HS-27A (cell line): ENCODE data around the gene ZNF267.
"Not testable (repeated sequence)": the region's sequence is repeated elsewhere in the genome, so short reads cannot be mapped to it uniquely, and the experiment has no call there.

Source experiments
- DNase-seq: peaks from one replicate; pipeline ENCODE4 v3.0.0-alpha.2; 2012; ENCODE audit warnings: low read depth, missing footprints

ZNF267 gene

GRCh38 chr16:31879937-31880321, 6.3 kb downstream of the ZNF267 start:
- DNase-seq = no peak

GRCh38 chr16:31880322-31880979, 6.8 kb downstream of the ZNF267 start:
- DNase-seq = no peak

DNA sequence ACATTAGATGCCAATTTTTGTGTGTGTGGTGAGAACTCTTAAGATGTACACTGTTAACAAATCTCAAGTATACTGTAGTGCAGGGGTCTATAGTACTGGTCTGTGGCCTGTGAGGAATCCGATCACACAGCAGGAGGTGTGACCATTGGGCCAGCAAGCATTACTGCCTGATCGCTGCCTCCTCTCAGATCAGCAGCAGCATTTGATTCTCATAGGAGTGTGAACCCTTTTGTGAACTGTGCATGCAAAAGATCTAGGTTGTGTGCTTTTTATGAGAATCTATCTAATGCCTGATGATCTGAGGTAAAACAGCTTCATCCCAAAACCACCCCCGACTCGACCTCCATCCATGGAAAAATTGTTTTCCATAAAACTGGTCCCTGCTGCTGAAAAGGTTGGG, 12.6 kb downstream of the ZNF267 start:
- DNase-seq = no peak

DNA sequence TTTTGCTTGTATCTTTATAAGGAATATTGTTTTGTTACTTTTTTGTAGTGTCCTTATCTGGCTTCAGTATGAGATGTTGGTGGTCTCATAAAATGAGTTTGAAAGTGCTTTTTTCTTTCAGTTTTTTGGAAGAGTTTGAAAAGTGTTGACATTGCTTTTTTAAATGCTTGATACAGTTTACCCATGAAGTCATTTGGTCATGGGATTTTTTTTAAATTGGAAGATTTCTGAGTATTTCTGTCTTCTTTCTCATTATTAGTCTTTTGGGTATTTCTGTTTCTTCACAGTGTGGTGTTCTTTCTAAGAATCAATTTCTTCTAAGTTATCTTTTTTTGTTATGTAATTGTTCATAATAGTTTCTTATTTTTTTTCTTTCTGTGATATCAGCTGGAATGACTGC, 15.1 kb downstream of the ZNF267 start:
- no peak for DNase-seq

DNA sequence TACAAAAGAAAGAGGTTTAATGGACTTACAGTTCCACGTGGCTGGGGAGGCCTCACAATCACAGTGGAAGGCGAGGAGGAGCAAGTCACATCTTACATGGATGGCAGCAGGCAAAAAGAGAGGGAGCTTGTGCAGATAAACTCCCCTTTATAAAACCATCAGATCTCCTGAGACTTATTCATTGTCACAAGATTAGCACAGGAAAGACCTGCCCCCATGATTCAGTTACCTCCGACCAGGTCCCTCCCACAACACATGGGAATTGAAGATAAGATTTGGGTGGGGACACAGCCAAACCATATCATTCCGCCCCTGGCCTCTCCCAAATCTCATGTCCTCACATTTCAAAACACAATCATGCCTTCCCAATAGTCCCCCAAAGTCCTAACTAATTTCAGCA, 18.5 kb downstream of the ZNF267 start:
- DNase-seq = not testable (repeated sequence)

DNA sequence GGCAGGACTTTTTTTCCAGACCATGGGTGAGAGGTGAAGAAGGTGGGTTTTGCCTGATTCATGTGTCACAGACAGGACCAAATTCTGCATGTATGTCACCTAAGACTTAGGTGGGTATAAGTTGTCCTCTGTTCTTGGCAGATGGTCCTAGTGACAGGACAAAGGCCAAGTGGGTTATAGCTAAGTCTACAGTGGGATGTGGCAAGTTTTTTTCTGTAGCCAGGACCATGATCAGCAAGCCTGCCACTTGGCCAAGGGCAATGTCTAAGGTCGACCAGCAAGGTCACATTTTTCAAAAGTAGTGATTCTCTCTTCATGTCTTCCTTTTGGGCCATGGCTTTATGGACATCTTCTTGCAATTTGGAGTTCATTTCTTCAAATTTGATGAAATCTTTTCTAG, 20.2 kb downstream of the ZNF267 start:
- DNase-seq = no peak

DNA sequence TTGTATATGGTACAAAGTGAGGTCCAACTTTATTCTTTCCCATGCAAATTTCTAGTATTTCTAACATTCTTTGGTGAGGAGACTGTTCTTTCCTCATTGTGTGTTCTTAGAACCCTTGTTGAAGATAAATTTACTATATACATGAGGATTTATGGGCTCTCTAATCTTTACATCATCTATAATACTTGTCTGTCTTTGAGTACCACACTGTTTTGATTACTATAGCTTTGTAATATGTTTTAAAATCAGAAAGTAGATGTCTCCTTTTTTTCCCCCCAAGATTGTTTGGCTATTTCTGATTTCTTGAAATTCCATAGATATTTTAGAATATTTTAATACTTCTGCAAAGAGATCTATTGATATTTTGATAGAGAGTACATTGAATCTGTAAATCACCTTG, 23.7 kb downstream of the ZNF267 start:
- DNase-seq = no peak

GRCh38 chr16:31899505-31899904, 25.9 kb downstream of the ZNF267 start:
- no peak for DNase-seq

DNA sequence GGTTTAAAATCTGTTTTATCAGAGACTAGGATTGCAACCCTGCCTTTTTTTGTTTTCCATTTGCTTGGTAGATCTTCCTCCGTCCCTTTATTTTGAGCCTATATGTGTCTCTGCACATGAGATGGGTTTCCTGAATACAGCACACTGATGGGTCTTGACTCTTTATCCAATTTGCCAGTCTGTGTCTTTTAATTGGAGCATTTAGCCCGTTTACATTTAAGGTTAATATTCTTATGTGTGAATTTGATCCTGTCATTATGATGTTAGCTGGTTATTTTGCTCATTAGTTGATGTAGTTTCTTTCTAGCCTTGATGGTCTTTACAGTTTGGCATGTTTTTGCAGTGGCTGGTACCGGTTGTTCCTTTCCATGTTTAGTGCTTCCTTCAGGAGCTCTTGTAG, 31.0 kb downstream of the ZNF267 start:
- not testable (repeated sequence) for DNase-seq

GRCh38 chr16:31913668-31914067, 40.1 kb downstream of the ZNF267 start:
- DNase-seq = no peak

DNA sequence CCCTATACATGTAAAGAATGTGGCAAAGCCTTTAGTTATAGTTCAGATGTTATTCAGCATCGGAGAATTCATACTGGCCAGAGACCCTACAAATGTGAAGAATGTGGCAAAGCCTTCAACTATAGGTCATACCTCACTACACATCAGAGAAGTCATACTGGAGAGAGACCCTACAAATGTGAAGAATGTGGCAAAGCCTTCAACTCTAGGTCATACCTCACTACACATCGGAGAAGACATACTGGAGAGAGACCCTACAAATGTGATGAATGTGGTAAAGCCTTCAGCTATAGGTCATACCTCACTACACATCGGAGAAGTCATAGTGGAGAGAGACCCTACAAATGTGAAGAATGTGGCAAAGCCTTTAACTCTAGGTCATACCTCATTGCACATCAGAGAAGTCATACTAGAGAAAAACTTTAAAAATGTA, 42.5 kb downstream of the ZNF267 start:
- no peak for DNase-seq

- no peak for DNase-seq
Measured at GRCh38 chr16:31920373-31920772, 46.8 kb downstream of the ZNF267 start.

DNA sequence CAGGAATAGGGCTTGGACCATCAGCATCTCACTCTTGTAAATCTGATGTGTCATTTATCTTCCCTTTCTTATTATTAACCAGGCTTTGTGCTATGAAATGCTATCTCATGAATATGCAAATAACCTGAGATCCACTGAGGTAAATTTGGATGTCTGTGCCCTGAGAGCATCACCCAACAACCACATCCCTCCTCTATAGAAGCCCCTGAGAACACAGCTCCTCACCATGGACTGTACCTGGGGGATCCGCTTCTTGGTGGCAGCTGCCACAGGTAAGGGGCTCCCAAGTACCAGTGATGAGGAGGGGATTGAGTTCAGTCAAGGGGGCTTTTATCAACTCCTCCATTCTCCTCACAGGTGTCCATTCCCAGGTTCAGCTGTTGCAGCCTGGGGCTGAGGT, 78.2 kb downstream of the ZNF267 start:
- DNase-seq = not testable (repeated sequence)

DNA sequence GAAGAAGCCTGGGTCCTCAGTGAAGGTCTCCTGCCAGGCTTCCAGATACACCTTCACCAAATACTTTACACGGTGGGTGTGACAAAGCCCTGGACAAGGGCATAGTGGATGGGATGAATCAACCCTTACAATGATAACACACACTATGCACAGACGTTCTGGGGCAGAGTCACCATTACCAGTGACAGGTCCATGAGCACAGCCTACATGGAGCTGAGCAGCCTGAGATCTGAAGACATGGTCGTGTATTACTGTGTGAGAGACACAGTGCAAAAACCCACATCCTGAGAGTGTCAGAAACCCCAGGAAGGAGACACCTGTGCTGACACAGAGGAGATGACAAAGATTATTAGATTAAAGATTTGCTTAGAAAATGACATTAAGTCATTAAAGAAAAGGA, 78.6 kb downstream of the ZNF267 start:
- DNase-seq = not testable (repeated sequence)

DNA sequence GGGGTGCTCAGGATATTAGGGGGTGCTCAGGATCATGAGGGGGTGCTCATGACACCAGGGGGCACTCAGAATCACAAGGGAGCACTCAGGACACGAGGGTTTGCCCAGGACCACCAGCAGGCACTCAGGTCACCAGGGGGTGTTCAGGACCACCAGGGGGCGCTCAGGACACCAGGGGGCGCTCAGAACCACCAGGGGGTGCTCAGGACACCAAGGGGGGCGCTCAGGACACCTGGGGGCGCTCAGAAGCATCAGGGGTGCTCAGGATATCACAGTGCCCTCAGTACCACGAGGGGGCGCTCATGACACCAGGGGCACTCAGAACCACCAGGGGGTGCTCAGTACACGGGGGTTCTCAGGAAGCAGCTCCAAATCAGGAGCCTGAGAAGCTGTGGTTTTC, 82.6 kb downstream of the ZNF267 start:
- not testable (repeated sequence) for DNase-seq

GRCh38 chr16:31960186-31960910, 86.7 kb downstream of the ZNF267 start:
- DNase-seq = not testable (repeated sequence)
